ENCODE results near the gene BMPR1B.

The BMPR1B gene

DNA sequence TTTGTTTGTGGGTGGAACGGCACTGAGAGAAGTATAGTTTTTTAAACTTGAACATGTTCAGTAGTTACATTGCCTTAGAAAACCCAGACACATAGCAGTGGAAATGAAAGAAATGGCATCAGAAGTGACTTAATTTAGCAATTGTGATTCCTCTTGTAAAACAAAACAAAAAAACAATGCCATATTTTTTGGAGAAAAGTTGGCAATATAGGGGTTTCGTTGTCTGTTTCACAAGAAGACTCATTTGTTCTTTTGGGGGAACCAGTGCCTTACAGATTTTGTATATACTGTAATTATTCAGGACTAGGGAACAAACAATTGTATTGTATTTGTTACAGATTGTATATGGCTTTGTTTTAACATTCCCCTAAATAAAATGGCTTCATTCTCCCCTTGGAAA, 400.3 kb downstream of the BMPR1B start:
- Histone ChIP-seq H3K36me3 (ENCODE audit: control insufficient read depth, low read length) (no peaks in the 10 kb centered on the region), H3K79me2 (ENCODE audit: control insufficient read depth, low read length) (no peaks in the 10 kb centered on the region), H3K9me3 (ENCODE audit: control insufficient read depth, insufficient read depth, low read length) (no peaks in the 10 kb centered on the region), H4K20me1 (ENCODE audit: control insufficient read depth, insufficient read depth, low read depth, low read length) (no peaks in the 10 kb centered on the region), H3K4me1 (ENCODE audit: control insufficient read depth, low read length) (no peaks in the 10 kb centered on the region), H3K4me3 (ENCODE audit: low read length) (no peak overlapping the region), H3K9me2 (replicated peaks; ENCODE audit: control insufficient read depth, low read length) (no peaks in the 10 kb centered on the region), H3K27me3 (ENCODE audit: control insufficient read depth, low read length) (no peaks in the 10 kb centered on the region), H3K4me2 (ENCODE audit: low read length) (no peak overlapping the region), H3K27ac (ENCODE audit: low read depth, low read length) (no peak overlapping the region), H3F3A (ENCODE audit: control insufficient read depth, insufficient read depth) (no peaks in the 10 kb centered on the region)
- TF ChIP-seq, protein P1, sequence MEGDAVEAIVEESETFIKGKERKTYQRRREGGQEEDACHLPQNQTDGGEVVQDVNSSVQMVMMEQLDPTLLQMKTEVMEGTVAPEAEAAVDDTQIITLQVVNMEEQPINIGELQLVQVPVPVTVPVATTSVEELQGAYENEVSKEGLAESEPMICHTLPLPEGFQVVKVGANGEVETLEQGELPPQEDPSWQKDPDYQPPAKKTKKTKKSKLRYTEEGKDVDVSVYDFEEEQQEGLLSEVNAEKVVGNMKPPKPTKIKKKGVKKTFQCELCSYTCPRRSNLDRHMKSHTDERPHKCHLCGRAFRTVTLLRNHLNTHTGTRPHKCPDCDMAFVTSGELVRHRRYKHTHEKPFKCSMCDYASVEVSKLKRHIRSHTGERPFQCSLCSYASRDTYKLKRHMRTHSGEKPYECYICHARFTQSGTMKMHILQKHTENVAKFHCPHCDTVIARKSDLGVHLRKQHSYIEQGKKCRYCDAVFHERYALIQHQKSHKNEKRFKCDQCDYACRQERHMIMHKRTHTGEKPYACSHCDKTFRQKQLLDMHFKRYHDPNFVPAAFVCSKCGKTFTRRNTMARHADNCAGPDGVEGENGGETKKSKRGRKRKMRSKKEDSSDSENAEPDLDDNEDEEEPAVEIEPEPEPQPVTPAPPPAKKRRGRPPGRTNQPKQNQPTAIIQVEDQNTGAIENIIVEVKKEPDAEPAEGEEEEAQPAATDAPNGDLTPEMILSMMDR (IDR thresholded peaks at IDR 0.05; ENCODE audit: low read depth, low read length, poor library complexity, severe bottlenecking), result no peak
- TF ChIP-seq EZH2phosphoT487 (IDR thresholded peaks at IDR 0.05; ENCODE audit: borderline replicate concordance, low read length), result no peak

DNA sequence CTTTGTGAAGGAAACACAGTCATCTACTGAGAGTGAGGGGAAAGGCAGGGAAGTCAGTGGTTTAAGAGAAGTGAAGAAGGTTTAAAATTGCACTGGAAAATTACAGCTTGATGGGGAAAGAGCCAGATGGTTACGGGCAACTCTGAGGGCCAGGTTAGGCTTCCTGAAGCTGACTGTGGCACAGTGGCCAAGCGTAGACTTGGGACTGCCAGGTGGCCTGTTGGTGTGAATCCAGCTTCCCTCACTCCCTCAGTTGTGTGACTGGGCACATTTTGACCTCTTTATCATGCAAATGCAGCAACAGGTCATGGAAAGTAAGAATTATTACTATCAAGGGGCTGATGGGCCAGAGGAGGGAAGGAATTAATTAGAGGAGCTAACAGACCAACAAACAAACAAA, 400.9 kb downstream of the BMPR1B start:
- Histone ChIP-seq H3K9me3 (ENCODE audit: control insufficient read depth, insufficient read depth, low read length) (no peaks in the 10 kb centered on the region), H3K9me2 (replicated peaks; ENCODE audit: control insufficient read depth, low read length) (no peaks in the 10 kb centered on the region), H3K79me2 (ENCODE audit: control insufficient read depth, low read length) (no peaks in the 10 kb centered on the region), H3K36me3 (ENCODE audit: control insufficient read depth, low read length) (no peaks in the 10 kb centered on the region), H3F3A (ENCODE audit: control insufficient read depth, insufficient read depth) (no peaks in the 10 kb centered on the region), H3K27ac (ENCODE audit: low read depth, low read length) (no peak overlapping the region), H4K20me1 (ENCODE audit: control insufficient read depth, insufficient read depth, low read depth, low read length) (no peaks in the 10 kb centered on the region), H3K4me1 (ENCODE audit: control insufficient read depth, low read length) (no peaks in the 10 kb centered on the region), H3K4me3 (ENCODE audit: low read length) (no peak overlapping the region), H3K27me3 (ENCODE audit: control insufficient read depth, low read length) (no peaks in the 10 kb centered on the region), H3K4me2 (ENCODE audit: low read length) (no peak overlapping the region)
- TF ChIP-seq EZH2phosphoT487 (IDR thresholded peaks at IDR 0.05; ENCODE audit: borderline replicate concordance, low read length), result no peak
- TF ChIP-seq, protein P1 (IDR thresholded peaks at IDR 0.05; ENCODE audit: low read depth, low read length, poor library complexity, severe bottlenecking), result no peak

DNA sequence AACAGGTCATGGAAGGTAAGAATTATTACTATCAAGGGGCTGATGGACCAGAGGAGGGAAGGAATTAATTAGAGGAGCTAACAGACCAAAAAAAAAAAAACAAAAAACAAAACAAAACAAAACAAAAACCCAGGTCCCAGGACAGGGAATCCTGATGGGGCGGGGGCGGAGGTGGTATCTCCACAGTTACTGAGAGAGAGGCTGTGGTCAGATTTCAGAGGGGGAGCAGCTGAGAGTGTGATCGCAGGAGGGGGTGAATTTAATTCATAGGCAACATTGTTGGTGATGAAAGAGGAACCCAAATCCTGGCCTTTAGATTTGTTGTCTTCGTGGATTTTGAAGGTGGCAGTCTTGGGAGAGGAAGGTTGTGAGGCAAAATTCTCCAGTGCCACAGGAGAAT, 401.6 kb downstream of the BMPR1B start:
- H3K79me2 ChIP-seq (ENCODE audit: control insufficient read depth, low read length), result no peaks in the 10 kb centered on the region
- H3K4me1 ChIP-seq (ENCODE audit: control insufficient read depth, low read length), result no peaks in the 10 kb centered on the region
- no peak overlapping the region for H3K4me3 ChIP-seq (ENCODE audit: low read length)
- TF ChIP-seq, protein P1 (IDR thresholded peaks at IDR 0.05; ENCODE audit: low read depth, low read length, poor library complexity, severe bottlenecking), result no peak
- TF ChIP-seq EZH2phosphoT487 (IDR thresholded peaks at IDR 0.05; ENCODE audit: borderline replicate concordance, low read length), result no peak
- H3K9me2 ChIP-seq (replicated peaks; ENCODE audit: control insufficient read depth, low read length), result no peaks in the 10 kb centered on the region
- H3K9me3 ChIP-seq (ENCODE audit: control insufficient read depth, insufficient read depth, low read length), result no peaks in the 10 kb centered on the region
- H3K27ac ChIP-seq (ENCODE audit: low read depth, low read length), result no peak overlapping the region
- H4K20me1 ChIP-seq (ENCODE audit: control insufficient read depth, insufficient read depth, low read depth, low read length), result no peaks in the 10 kb centered on the region
- no peaks in the 10 kb centered on the region for H3K36me3 ChIP-seq (ENCODE audit: control insufficient read depth, low read length)
- no peaks in the 10 kb centered on the region for H3K27me3 ChIP-seq (ENCODE audit: control insufficient read depth, low read length)
- H3F3A ChIP-seq (ENCODE audit: control insufficient read depth, insufficient read depth), result no peaks in the 10 kb centered on the region
- H3K4me2 ChIP-seq (ENCODE audit: low read length), result no peak overlapping the region

Data from DOHH2 (cell line).